ENCODE results near the gene USH2A. TPM values are rescaled to one million over a fixed set of nuclear protein-coding genes. Genes with fewer than 3 reads are reported as not detected.

USH2A gene
- total and polyA plus RNA-seq, 8 donors, result 0.37 to 0.58 TPM; not detected in 6

DNA sequence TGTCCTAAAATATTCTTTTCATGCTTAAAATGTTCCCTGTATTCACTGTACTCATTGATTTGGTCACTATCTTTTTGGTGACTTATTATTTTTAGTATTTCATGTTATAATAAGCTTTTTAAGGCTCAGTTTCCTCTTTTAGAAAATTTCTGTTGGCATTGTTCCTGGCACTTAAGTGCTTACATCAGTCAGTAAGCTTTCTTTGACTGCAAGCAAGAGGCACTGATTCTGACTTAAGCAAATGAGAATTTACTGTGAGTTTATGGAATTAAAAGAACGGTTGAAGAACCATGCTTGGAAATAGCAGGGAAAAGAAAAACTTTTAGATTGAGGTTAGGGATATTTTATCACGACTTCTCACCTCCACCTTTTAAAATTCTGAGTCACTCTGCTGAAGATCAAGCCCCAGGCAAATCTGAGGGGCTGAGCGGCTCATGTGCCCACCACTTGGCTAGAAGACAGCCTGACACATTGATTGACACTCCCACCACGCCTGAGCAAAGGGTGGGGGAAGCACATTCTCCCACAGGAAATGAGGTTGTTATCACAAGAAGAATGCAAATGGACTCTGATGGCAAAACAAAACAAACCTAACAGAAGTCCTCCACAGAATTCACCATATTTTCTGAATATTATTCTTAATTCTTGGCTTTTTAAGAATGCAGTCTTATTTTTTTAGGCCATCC lies 753.3 kb downstream of the USH2A start:
- Histone ChIP-seq H3K9me3 (no peaks in the 10 kb centered on the region), H3K4me3 (no peak overlapping the region), H3K27me3 (no peaks in the 10 kb centered on the region), H3K4me1 (no peaks in the 10 kb centered on the region), H3K36me3 (no peaks in the 10 kb centered on the region), H3K27ac (no peak overlapping the region)
- no peak for TF ChIP-seq POLR2AphosphoS5 (IDR thresholded peaks at IDR 0.05)
- TF ChIP-seq, protein P1, sequence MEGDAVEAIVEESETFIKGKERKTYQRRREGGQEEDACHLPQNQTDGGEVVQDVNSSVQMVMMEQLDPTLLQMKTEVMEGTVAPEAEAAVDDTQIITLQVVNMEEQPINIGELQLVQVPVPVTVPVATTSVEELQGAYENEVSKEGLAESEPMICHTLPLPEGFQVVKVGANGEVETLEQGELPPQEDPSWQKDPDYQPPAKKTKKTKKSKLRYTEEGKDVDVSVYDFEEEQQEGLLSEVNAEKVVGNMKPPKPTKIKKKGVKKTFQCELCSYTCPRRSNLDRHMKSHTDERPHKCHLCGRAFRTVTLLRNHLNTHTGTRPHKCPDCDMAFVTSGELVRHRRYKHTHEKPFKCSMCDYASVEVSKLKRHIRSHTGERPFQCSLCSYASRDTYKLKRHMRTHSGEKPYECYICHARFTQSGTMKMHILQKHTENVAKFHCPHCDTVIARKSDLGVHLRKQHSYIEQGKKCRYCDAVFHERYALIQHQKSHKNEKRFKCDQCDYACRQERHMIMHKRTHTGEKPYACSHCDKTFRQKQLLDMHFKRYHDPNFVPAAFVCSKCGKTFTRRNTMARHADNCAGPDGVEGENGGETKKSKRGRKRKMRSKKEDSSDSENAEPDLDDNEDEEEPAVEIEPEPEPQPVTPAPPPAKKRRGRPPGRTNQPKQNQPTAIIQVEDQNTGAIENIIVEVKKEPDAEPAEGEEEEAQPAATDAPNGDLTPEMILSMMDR (IDR thresholded peaks at IDR 0.05), result no peak
- TF ChIP-seq POLR2A (IDR thresholded peaks at IDR 0.05), result no peak
- TF ChIP-seq EP300 (IDR thresholded peaks at IDR 0.05), result no peak
- 25 to 34% (median 31%) methylated on average over 4 of the region's 4 CpGs for WGBS, 5 donors
- no peak for DNase-seq
- intact Hi-C loops (cut with DNase I; ENCODE audit: low total_unique reads), result no loop called here

GRCh38 chr1:215667761-215668160 lies 755.5 kb downstream of the USH2A start:
- 78 to 87% (median 85%) methylated on average over 2 of the region's 2 CpGs for WGBS, 5 donors
- no peaks in the 10 kb centered on the region for H3K36me3 ChIP-seq
- no peak overlapping the region for H3K27ac ChIP-seq
- intact Hi-C loops (cut with DNase I; ENCODE audit: low total_unique reads), result no loop called here
- no peaks in the 10 kb centered on the region for H3K9me3 ChIP-seq
- no peak for DNase-seq
- H3K27me3 ChIP-seq, result no peaks in the 10 kb centered on the region
- H3K4me1 ChIP-seq, result no peaks in the 10 kb centered on the region
- H3K4me3 ChIP-seq, result no peak overlapping the region
- TF ChIP-seq EP300 (IDR thresholded peaks at IDR 0.05), result no peak
- TF ChIP-seq, protein P1 (IDR thresholded peaks at IDR 0.05), result no peak
- TF ChIP-seq POLR2AphosphoS5 (IDR thresholded peaks at IDR 0.05), result no peak
- no peak for TF ChIP-seq POLR2A (IDR thresholded peaks at IDR 0.05)

DNA sequence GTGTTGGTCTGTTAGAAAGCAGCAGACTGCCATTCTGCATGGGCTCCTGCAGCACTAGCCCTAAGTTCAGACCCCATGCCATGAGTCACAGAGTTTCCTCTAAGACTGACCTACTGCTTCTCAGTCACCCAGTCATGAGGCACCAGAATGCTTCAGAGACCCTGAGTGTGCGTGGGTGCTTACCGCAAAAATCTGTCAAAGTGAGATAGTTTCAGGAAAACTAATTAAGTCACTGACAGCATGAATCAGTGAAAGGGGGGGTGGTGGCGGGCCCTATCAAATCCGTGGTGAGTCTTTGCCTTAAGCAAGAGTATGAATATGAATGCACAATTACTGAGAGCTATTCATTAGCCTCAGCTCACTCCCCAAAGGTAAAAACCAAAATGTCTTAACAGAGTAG lies 758.0 kb downstream of the USH2A start:
- TF ChIP-seq, protein P1 (IDR thresholded peaks at IDR 0.05), result no peak
- TF ChIP-seq POLR2A (IDR thresholded peaks at IDR 0.05), result no peak
- TF ChIP-seq POLR2AphosphoS5 (IDR thresholded peaks at IDR 0.05), result no peak
- no peak for TF ChIP-seq EP300 (IDR thresholded peaks at IDR 0.05)
- no peak for DNase-seq
- WGBS, 5 donors, result 84 to 91% (median 86%) methylated on average over 4 of the region's 4 CpGs
- Histone ChIP-seq H3K4me3 (no peak overlapping the region), H3K36me3 (no peaks in the 10 kb centered on the region), H3K27ac (no peak overlapping the region), H3K27me3 (no peaks in the 10 kb centered on the region), H3K4me1 (no peaks in the 10 kb centered on the region), H3K9me3 (no peaks in the 10 kb centered on the region)
- intact Hi-C loops (cut with DNase I; ENCODE audit: low total_unique reads), result no loop called here

GRCh38 chr1:215661033-215661432 lies 762.2 kb downstream of the USH2A start:
- no peak for DNase-seq
- Histone ChIP-seq H3K27me3 (no peaks in the 10 kb centered on the region), H3K9me3 (no peaks in the 10 kb centered on the region), H3K36me3 (no peaks in the 10 kb centered on the region), H3K27ac (no peak overlapping the region), H3K4me1 (no peaks in the 10 kb centered on the region), H3K4me3 (no peak overlapping the region)
- TF ChIP-seq, protein P1 (IDR thresholded peaks at IDR 0.05), result no peak
- TF ChIP-seq POLR2AphosphoS5 (IDR thresholded peaks at IDR 0.05) (no peak), EP300 (IDR thresholded peaks at IDR 0.05) (no peak), POLR2A (IDR thresholded peaks at IDR 0.05) (no peak)
- 58 to 96% (median 76%) methylated on average over 1 of the region's 1 CpG for WGBS, 5 donors
- intact Hi-C loops (cut with DNase I; ENCODE audit: low total_unique reads), result no loop called here
